ENCODE results near the gene LYPLA2.
A peak's percentile ranks its signal among the peaks of the same experiment; 100 is the strongest.
"Not testable (repeated sequence)": the region's sequence is repeated elsewhere in the genome, so short reads cannot be mapped to it uniquely, and the experiment has no call there.

Gene LYPLA2

GRCh38 chr1:23779826-23780371 is 11.0 kb upstream of the LYPLA2 start:
- DNase-seq (ENCODE audit: low spot score): no peak

- DNase-seq (ENCODE audit: low spot score): not testable (repeated sequence)
These were observed 7.8 kb upstream of the LYPLA2 start for GRCh38 chr1:23783141-23783540.

- DNase-seq (ENCODE audit: low spot score): no peak
These were observed 6.1 kb upstream of the LYPLA2 start for GRCh38 chr1:23784846-23785245.

- no peak for DNase-seq (ENCODE audit: low spot score)
These were observed 3.2 kb upstream of the LYPLA2 start for GRCh38 chr1:23787701-23788100.

- no peak for DNase-seq (ENCODE audit: low spot score)
These were observed 2.2 kb upstream of the LYPLA2 start for GRCh38 chr1:23788695-23789094.

GRCh38 chr1:23791516-23792047 is 637 bp downstream of the LYPLA2 start:
- DNase-seq (ENCODE audit: low spot score): no peak

- DNase-seq (ENCODE audit: low spot score): no peak
These were observed 1.4 kb downstream of the LYPLA2 start for GRCh38 chr1:23792151-23792945.

GRCh38 chr1:23793018-23793781 is 2.3 kb downstream of the LYPLA2 start:
- DNase-seq (ENCODE audit: low spot score): peak; percentile 75

- DNase-seq (ENCODE audit: low spot score): no peak
These were observed 3.2 kb downstream of the LYPLA2 start for GRCh38 chr1:23793861-23794731.

- not testable (repeated sequence) for DNase-seq (ENCODE audit: low spot score)
These were observed 3.8 kb downstream of the LYPLA2 start for GRCh38 chr1:23794732-23795182.

- DNase-seq (ENCODE audit: low spot score): no peak
These were observed 4.9 kb downstream of the LYPLA2 start for GRCh38 chr1:23795676-23796465.

- no peak for DNase-seq (ENCODE audit: low spot score)
These were observed 5.7 kb downstream of the LYPLA2 start for GRCh38 chr1:23796466-23797271.

GRCh38 chr1:23797478-23798448 is 6.8 kb downstream of the LYPLA2 start:
- no peak for DNase-seq (ENCODE audit: low spot score)

- no peak for DNase-seq (ENCODE audit: low spot score)
These were observed 7.8 kb downstream of the LYPLA2 start for GRCh38 chr1:23798662-23799142.

- DNase-seq (ENCODE audit: low spot score): no peak
These were observed 8.3 kb downstream of the LYPLA2 start for GRCh38 chr1:23799255-23799569.

GRCh38 chr1:23799570-23800399 is 8.8 kb downstream of the LYPLA2 start:
- no peak for DNase-seq (ENCODE audit: low spot score)

- DNase-seq (ENCODE audit: low spot score): peak; percentile 95
These were observed 9.7 kb downstream of the LYPLA2 start, which contains the start of gene GALE for GRCh38 chr1:23800400-23801337. Gene GALE, minus strand, starts transcription at chr1:23800754. Its CDS starts 1,747 bp downstream, at chr1:23799007.
